ENCODE results near the gene LFNG.

GRCh38 chr7:2473496-2474180, 45.9 kb upstream of the LFNG start:
- TF ChIP-seq CTCF (IDR thresholded peaks at IDR 0.05) = no peak
- no peak for TF ChIP-seq EZH2 (IDR thresholded peaks at IDR 0.05; ENCODE audit: borderline replicate concordance, insufficient read depth, low read depth, low read length, poor library complexity, severe bottlenecking)

All from B cell (primary cell).